GM12865 (cell line): ENCODE data around the gene CAPRIN2.

Experiments
- DNase-seq: peaks from one replicate; pipeline ENCODE4 v3.0.0; 2010; ENCODE audit warnings: low read depth
- H3K4me3 ChIP-seq: 2 replicates; pipeline ENCODE4 v1.5.1; 2011; ENCODE audit warnings: mild to moderate bottlenecking, low read depth, low read length, control low read depth
- TF ChIP-seq, protein P1 (sequence below): IDR thresholded peaks from 2 replicates; pipeline ENCODE4 v1.5.1; 2011; ENCODE audit warnings: low read length, control low read depth, low read depth, inconsistent platforms; ENCODE audit not compliant: insufficient read depth; ENCODE audit errors: missing control alignments

CAPRIN2 gene

GRCh38 chr12:30764251-30764650 is 9.5 kb upstream of the CAPRIN2 start:
- TF ChIP-seq, protein P1, sequence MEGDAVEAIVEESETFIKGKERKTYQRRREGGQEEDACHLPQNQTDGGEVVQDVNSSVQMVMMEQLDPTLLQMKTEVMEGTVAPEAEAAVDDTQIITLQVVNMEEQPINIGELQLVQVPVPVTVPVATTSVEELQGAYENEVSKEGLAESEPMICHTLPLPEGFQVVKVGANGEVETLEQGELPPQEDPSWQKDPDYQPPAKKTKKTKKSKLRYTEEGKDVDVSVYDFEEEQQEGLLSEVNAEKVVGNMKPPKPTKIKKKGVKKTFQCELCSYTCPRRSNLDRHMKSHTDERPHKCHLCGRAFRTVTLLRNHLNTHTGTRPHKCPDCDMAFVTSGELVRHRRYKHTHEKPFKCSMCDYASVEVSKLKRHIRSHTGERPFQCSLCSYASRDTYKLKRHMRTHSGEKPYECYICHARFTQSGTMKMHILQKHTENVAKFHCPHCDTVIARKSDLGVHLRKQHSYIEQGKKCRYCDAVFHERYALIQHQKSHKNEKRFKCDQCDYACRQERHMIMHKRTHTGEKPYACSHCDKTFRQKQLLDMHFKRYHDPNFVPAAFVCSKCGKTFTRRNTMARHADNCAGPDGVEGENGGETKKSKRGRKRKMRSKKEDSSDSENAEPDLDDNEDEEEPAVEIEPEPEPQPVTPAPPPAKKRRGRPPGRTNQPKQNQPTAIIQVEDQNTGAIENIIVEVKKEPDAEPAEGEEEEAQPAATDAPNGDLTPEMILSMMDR, result no peak
- no peak for DNase-seq
- no peak overlapping the region for H3K4me3 ChIP-seq

- no peak for DNase-seq
- no peak overlapping the region for H3K4me3 ChIP-seq
- TF ChIP-seq, protein P1, result no peak
These were observed 8.3 kb upstream of the CAPRIN2 start for GRCh38 chr12:30763053-30763452.

- DNase-seq, result no peak
- TF ChIP-seq, protein P1, result no peak
- no peak overlapping the region for H3K4me3 ChIP-seq
These were observed 7.0 kb upstream of the CAPRIN2 start for GRCh38 chr12:30761730-30762129.

DNA sequence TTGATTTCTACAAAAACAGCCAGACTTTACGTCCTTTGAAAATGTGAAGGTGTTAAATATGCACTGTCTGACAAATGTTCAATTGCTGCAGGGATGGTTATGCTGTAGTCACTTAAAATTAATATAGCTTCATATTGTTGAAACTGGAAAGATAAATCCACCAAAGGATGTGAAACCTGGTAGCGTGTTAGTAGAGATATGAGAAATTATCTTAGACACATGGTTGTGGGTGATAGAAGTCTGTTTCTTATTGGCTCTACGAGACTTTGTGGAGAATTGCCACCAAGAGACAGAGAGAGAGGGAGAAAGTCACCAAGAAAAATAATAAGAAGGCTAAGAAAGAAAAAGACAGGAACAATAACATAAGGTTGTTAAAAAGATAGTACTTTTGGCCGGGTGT is 2.6 kb upstream of the CAPRIN2 start:
- H3K4me3 ChIP-seq, result no peak overlapping the region
- TF ChIP-seq, protein P1, result no peak
- no peak for DNase-seq

DNA sequence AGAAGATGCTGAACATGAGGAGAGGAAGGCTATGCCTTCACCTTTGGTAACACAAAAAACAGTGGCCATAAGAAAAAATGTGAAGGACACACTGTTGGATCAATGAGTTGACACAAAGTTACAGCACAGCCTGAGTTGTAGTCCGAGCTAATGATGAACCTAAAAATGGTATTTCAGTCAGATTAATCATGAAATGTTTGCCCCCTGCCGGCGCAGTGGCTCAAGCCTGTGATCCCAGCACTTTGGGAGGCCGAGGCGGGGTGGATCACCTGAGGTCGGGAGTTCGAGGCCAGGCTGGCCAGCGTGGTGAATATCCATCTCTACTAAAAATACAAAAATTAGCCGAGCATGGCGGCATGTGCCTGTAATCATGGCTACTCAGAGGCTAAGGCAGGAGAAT is 1.3 kb upstream of the CAPRIN2 start:
- no peak overlapping the region for H3K4me3 ChIP-seq
- TF ChIP-seq, protein P1, result no peak
- no peak for DNase-seq

GRCh38 chr12:30755395-30755762 is 628 bp upstream of the CAPRIN2 start:
- DNase-seq, result no peak
- TF ChIP-seq, protein P1, result no peak
- H3K4me3 ChIP-seq, result peak overlapping the region; percentile 57

DNA sequence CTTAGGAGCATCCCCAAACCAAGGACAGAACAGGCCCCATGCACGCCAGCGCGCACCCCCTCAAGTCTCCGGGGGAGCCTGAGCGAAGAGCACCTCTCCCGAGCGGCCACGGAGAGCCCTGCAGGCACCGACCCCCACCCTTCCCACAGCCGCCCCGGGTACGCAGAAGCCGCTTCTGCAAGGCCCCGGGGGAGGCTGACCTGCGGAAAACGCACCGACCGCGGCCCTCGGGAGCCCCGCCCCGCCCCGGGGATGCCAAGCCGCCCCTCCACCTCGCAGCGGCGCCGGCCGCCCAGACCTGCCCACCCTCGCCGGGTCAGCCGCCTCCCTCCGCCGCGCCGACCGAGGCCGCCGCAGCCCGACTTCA is 385 bp downstream of the CAPRIN2 start:
- H3K4me3 ChIP-seq, result peak overlapping the region; percentile 57
- TF ChIP-seq, protein P1, result no peak
- DNase-seq, result no peak
